HEK293 (cell line): ENCODE measurements around the gene POLDIP2.

Experiments
- KLF7 ChIP-seq: fragments of 450-650 bp; formaldehyde crosslinking; IDR thresholded peaks from 2 replicates; pipeline ENCODE4 v1.5.1; 2016; ENCODE audit warnings: missing biosample characterization, missing genetic modification characterization, borderline replicate concordance
- RBAK ChIP-seq: fragments of 450-650 bp; formaldehyde crosslinking; IDR thresholded peaks from 2 replicates; pipeline ENCODE4 v1.5.1; 2016; ENCODE audit warnings: missing biosample characterization, missing genetic modification characterization
- ZNF114 ChIP-seq: fragments of 450-650 bp; formaldehyde crosslinking; IDR thresholded peaks from 2 replicates; pipeline ENCODE4 v1.5.0; 2017; ENCODE audit warnings: missing biosample characterization, missing genetic modification characterization
- ZNF747 ChIP-seq: fragments of 450-650 bp; formaldehyde crosslinking; IDR thresholded peaks from 2 replicates; pipeline ENCODE4 v1.5.1; 2016; ENCODE audit warnings: missing biosample characterization, missing genetic modification characterization
- TF ChIP-seq, protein P1 (sequence below): fragments of 450-650 bp; formaldehyde crosslinking; IDR thresholded peaks from 2 replicates; pipeline ENCODE4 v1.5.1; 2016; ENCODE audit warnings: missing biosample characterization, missing genetic modification characterization
- TF ChIP-seq, protein P2 (sequence below): fragments of 450-650 bp; formaldehyde crosslinking; IDR thresholded peaks from 2 replicates; pipeline ENCODE4 v1.5.1; 2016; ENCODE audit warnings: missing biosample characterization, missing genetic modification characterization

GRCh38 chr17:28371245-28372202 is 14.2 kb upstream of the POLDIP2 start, which contains the start of gene SARM1:
- no peak for TF ChIP-seq ZNF114
- TF ChIP-seq, protein P1, sequence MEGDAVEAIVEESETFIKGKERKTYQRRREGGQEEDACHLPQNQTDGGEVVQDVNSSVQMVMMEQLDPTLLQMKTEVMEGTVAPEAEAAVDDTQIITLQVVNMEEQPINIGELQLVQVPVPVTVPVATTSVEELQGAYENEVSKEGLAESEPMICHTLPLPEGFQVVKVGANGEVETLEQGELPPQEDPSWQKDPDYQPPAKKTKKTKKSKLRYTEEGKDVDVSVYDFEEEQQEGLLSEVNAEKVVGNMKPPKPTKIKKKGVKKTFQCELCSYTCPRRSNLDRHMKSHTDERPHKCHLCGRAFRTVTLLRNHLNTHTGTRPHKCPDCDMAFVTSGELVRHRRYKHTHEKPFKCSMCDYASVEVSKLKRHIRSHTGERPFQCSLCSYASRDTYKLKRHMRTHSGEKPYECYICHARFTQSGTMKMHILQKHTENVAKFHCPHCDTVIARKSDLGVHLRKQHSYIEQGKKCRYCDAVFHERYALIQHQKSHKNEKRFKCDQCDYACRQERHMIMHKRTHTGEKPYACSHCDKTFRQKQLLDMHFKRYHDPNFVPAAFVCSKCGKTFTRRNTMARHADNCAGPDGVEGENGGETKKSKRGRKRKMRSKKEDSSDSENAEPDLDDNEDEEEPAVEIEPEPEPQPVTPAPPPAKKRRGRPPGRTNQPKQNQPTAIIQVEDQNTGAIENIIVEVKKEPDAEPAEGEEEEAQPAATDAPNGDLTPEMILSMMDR (tag by site-specific recombination): 0 out of 2 replicates have a peak, but pooled peaks have one; percentile 23
- TF ChIP-seq, protein P2, sequence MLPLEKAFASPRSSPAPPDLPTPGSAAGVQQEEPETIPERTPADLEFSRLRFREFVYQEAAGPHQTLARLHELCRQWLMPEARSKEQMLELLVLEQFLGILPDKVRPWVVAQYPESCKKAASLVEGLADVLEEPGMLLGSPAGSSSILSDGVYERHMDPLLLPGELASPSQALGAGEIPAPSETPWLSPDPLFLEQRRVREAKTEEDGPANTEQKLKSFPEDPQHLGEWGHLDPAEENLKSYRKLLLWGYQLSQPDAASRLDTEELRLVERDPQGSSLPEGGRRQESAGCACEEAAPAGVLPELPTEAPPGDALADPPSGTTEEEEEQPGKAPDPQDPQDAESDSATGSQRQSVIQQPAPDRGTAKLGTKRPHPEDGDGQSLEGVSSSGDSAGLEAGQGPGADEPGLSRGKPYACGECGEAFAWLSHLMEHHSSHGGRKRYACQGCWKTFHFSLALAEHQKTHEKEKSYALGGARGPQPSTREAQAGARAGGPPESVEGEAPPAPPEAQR: no peak
- TF ChIP-seq ZNF747 (tag by site-specific recombination): no peak
- peak; percentile 78; the same call in 1 of the 2 replicates for TF ChIP-seq KLF7 (tag by site-specific recombination)
- no peak for TF ChIP-seq RBAK (tag by site-specific recombination)
